Activated T-helper 2 cell treated with anti-CD3 and anti-CD28 coated beads, Interferon-gamma antibody, Interleukin-2, Interleukin-4, amounts not matched to agents 10 μg/mL and 5 μg/mL and 100 μg/mL, durations not matched to agents 14 hours and 24 hours and 36 hours (primary cell): ENCODE results near the gene PTBP1. TPM values are rescaled to one million over a fixed set of nuclear protein-coding genes. Genes with fewer than 3 reads are reported as not detected.

Experiments used
- DNase-seq: peaks from one replicate; pipeline ENCODE4 v3.0.0; 2021; ENCODE audit warnings: low spot score
- H3K27ac Mint-ChIP-seq: one replicate; pipeline ENCODE4 v1.8.0; 2021; ENCODE audit warnings: mixed read lengths
- H3K27me3 Mint-ChIP-seq: one replicate; pipeline ENCODE4 v1.8.0; 2021; ENCODE audit warnings: low read depth, mixed read lengths
- H3K36me3 Mint-ChIP-seq: one replicate; pipeline ENCODE4 v1.8.0; 2021; ENCODE audit warnings: low read depth, mixed read lengths
- H3K4me1 Mint-ChIP-seq: one replicate; pipeline ENCODE4 v1.8.0; 2021; ENCODE audit warnings: low read depth, mixed read lengths
- H3K4me3 Mint-ChIP-seq: one replicate; pipeline ENCODE4 v1.8.0; 2021; ENCODE audit warnings: low read depth, mild to moderate bottlenecking, moderate library complexity, mixed read lengths
- H3K9me3 Mint-ChIP-seq: one replicate; pipeline ENCODE4 v1.8.0; 2021; ENCODE audit warnings: mixed read lengths
- intact Hi-C: fragments of 100-400 bp; cut with micrococcal nuclease; formaldehyde crosslinking; loops from one replicate; pipeline ENCODE4 v1.15.1; 2023
- total RNA-seq: library from RNA; stranded (reverse); gene quantifications from 2 replicates; pipeline ENCODE4 v1.2.3, GENCODE V29; 2022

PTBP1 gene
- total RNA-seq, 1 donor from 2014 or later = 739 TPM

DNA sequence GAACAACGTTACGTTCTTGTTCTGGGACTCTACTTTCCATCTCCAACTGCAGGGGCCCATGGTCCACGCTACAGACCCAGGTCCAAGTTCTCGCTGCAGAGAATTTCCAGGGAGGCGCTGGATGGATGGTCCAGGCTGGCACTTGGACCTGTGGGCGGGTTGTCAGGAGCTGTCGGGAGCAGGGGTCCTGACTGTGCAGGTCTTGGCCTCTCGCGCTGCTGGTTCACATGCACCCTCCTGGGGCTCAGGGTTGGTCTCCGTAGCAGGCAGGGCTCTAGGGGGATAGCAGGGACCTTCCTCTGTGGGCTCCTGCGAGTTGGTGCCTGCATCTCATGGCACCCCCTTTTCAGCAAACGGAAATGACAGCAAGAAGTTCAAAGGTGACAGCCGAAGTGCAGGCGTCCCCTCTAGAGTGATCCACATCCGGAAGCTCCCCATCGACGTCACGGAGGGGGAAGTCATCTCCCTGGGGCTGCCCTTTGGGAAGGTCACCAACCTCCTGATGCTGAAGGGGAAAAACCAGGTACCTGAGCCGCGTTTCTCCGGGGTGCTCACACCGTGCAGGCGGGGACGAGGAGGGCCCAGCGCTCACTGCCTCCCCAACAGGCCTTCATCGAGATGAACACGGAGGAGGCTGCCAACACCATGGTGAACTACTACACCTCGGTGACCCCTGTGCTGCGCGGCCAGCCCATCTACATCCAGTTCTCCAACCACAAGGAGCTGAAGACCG, 6.6 kb downstream of the PTBP1 start:
- intact Hi-C loops = no loop called here
- no peak for DNase-seq
- Mint-ChIP-seq H3K27me3 (no peaks in the 10 kb centered on the region), H3K4me1 (peaks cover 20% of the 10 kb centered on the region), H3K36me3 (peaks cover 77% of the 10 kb centered on the region), H3K4me3 (no peak overlapping the region), H3K27ac (no peak overlapping the region), H3K9me3 (no peaks in the 10 kb centered on the region)

DNA sequence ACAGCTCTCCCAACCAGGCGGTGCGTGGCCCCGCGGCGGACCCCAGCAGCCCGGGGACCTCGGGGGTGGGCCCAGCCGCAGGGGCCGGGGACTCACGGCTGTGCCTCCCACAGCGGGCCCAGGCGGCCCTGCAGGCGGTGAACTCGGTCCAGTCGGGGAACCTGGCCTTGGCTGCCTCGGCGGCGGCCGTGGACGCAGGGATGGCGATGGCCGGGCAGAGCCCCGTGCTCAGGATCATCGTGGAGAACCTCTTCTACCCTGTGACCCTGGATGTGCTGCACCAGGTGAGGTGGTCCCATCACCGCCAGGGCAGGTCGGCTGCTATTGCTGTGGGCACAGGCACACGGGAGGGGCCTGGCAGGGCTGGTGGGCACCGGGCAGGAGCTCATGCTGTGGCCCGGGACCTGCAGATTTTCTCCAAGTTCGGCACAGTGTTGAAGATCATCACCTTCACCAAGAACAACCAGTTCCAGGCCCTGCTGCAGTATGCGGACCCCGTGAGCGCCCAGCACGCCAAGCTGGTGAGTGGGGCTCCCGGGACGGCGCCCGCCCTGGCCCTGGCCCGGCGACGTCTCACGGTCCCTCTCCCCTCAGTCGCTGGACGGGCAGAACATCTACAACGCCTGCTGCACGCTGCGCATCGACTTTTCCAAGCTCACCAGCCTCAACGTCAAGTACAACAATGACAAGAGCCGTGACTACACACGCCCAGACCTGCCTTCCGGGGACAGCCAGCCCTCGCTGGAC, 7.3 kb downstream of the PTBP1 start:
- no peak overlapping the region for H3K27ac Mint-ChIP-seq
- DNase-seq = no peak
- H3K4me1 Mint-ChIP-seq = peaks cover 15% of the 10 kb centered on the region
- no peaks in the 10 kb centered on the region for H3K9me3 Mint-ChIP-seq
- no peaks in the 10 kb centered on the region for H3K27me3 Mint-ChIP-seq
- no peak overlapping the region for H3K4me3 Mint-ChIP-seq
- intact Hi-C loops = no loop called here
- H3K36me3 Mint-ChIP-seq = peaks cover 73% of the 10 kb centered on the region

DNA sequence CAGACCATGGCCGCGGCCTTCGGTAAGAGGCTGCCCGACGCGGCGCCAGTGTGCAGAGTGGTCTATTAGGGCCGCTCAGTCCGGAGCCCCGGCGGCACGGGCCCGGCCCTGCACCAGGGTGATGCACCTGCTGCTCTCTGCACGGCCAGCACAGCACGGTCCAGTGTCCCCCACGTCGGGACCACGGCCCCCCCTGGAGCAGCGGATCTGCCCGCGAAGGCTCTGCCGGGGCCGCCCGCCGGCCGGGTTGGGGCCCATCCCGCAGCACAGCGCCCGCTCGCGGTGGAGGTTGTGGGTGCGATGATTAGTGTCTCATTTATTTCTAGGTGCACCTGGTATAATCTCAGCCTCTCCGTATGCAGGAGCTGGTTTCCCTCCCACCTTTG, 7.9 kb downstream of the PTBP1 start:
- H3K27ac Mint-ChIP-seq = no peak overlapping the region
- peaks cover 73% of the 10 kb centered on the region for H3K36me3 Mint-ChIP-seq
- H3K27me3 Mint-ChIP-seq = no peaks in the 10 kb centered on the region
- peaks cover 9% of the 10 kb centered on the region for H3K4me1 Mint-ChIP-seq
- no peaks in the 10 kb centered on the region for H3K9me3 Mint-ChIP-seq
- intact Hi-C loops = no loop called here
- DNase-seq = no peak
- H3K4me3 Mint-ChIP-seq = no peak overlapping the region

GRCh38 chr19:805600-806550, 8.6 kb downstream of the PTBP1 start:
- H3K4me3 Mint-ChIP-seq = no peak overlapping the region
- peaks cover 73% of the 10 kb centered on the region for H3K36me3 Mint-ChIP-seq
- no peaks in the 10 kb centered on the region for H3K27me3 Mint-ChIP-seq
- H3K9me3 Mint-ChIP-seq = no peaks in the 10 kb centered on the region
- peaks cover 3% of the 10 kb centered on the region for H3K4me1 Mint-ChIP-seq
- no peak overlapping the region for H3K27ac Mint-ChIP-seq
- intact Hi-C loops = no loop called here
- DNase-seq = no peak

DNA sequence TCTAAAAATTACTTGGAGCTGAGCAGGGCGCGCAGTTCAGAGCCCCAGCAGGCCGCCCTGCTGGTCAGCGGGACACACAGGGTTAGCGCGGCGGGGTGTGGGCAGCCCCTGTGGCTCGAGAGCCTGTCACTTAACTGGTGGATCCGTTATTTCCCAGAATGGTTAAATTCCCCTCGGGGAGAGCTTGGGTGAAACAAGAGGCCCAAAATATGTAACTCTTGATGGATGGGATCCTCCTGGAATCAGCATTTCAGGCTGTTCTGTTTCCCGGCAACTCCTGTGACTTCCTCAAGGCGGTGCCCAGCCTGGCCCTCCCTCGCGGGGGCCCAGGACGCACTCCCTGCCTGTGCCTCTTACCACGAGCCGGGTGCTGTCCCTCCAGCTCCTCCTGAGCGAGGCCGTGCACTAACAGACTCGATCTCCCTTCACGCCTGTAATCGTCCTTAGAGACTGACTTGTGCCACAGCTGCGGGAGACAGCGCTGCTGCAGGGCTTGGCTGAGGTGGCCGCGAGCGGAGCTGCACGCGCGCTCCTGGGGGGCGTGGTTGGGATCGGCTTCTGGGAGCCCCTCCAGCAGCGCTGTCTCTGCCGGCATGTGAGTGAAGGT, 9.7 kb downstream of the PTBP1 start:
- Mint-ChIP-seq H3K27ac (no peak overlapping the region), H3K4me1 (peaks cover 2% of the 10 kb centered on the region), H3K27me3 (no peaks in the 10 kb centered on the region), H3K4me3 (no peak overlapping the region), H3K36me3 (peaks cover 72% of the 10 kb centered on the region), H3K9me3 (no peaks in the 10 kb centered on the region)
- intact Hi-C loops = no loop called here
- DNase-seq = no peak

DNA sequence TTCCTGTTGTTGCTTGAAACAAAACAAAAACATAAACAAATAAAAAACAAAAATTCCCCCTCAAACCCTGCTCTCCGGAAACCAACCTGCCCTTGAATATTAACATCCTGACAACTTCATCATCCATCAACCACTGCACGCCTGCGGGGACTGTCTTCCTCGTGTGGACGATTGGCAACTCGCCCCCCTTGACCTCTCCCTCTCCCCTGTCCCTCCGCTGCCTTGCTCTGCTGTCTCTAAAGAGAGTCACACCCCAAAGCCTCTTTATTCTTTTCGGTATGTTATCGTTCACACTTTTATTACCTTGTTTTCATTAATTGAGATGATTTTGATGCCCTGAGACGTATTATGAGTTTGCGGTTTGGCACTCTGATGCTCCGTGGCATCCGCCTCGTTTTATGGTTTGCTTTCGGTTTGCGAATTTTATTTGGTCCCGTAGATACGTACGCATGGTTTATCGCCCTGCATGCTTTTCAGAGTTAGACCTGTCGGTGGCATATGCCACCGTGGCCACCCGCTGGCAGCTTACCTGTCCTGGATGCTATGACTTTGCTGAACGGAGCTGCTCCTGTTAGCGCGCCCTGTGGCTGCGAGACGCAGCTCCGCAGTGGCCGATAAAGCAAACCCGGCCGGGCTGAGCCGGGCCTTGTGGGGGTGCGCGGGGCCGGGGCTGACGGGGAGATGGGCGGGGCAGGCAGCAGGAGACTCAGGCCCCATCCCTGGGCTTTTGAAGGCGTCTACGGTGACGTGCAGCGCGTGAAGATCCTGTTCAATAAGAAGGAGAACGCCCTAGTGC, 10.6 kb downstream of the PTBP1 start:
- Mint-ChIP-seq H3K4me1 (peaks cover 2% of the 10 kb centered on the region), H3K27me3 (no peaks in the 10 kb centered on the region), H3K4me3 (no peak overlapping the region), H3K27ac (no peak overlapping the region), H3K36me3 (peaks cover 63% of the 10 kb centered on the region), H3K9me3 (no peaks in the 10 kb centered on the region)
- intact Hi-C loops = no loop called here
- DNase-seq = no peak

GRCh38 chr19:808423-808775, 11.1 kb downstream of the PTBP1 start:
- intact Hi-C loops = no loop called here
- peaks cover 2% of the 10 kb centered on the region for H3K4me1 Mint-ChIP-seq
- no peak overlapping the region for H3K4me3 Mint-ChIP-seq
- no peaks in the 10 kb centered on the region for H3K9me3 Mint-ChIP-seq
- no peaks in the 10 kb centered on the region for H3K27me3 Mint-ChIP-seq
- H3K27ac Mint-ChIP-seq = no peak overlapping the region
- H3K36me3 Mint-ChIP-seq = peaks cover 60% of the 10 kb centered on the region
- no peak for DNase-seq

GRCh38 chr19:810077-810855, 13.0 kb downstream of the PTBP1 start:
- Mint-ChIP-seq H3K4me3 (no peak overlapping the region), H3K4me1 (peaks cover 2% of the 10 kb centered on the region), H3K9me3 (no peaks in the 10 kb centered on the region), H3K27me3 (no peaks in the 10 kb centered on the region), H3K36me3 (peaks cover 58% of the 10 kb centered on the region), H3K27ac (no peak overlapping the region)
- no peak for DNase-seq
- intact Hi-C loops = no loop called here

GRCh38 chr19:810883-811489, 13.7 kb downstream of the PTBP1 start:
- intact Hi-C loops = no loop called here
- Mint-ChIP-seq H3K4me1 (peaks cover 2% of the 10 kb centered on the region), H3K27me3 (no peaks in the 10 kb centered on the region), H3K4me3 (no peak overlapping the region), H3K9me3 (no peaks in the 10 kb centered on the region), H3K36me3 (peaks cover 59% of the 10 kb centered on the region), H3K27ac (no peak overlapping the region)
- no peak for DNase-seq

- DNase-seq = no peak
- H3K9me3 Mint-ChIP-seq = peaks cover 4% of the 10 kb centered on the region
- H3K27ac Mint-ChIP-seq = no peak overlapping the region
- no peaks in the 10 kb centered on the region for H3K27me3 Mint-ChIP-seq
- intact Hi-C loops = no loop called here
- peaks cover 2% of the 10 kb centered on the region for H3K4me1 Mint-ChIP-seq
- peaks cover 63% of the 10 kb centered on the region for H3K36me3 Mint-ChIP-seq
- no peak overlapping the region for H3K4me3 Mint-ChIP-seq
Observed at GRCh38 chr19:811506-812048, 14.3 kb downstream of the PTBP1 start.
